Stimulated activated naive B cell treated with anti-CD40 and anti-IgM and Interleukin-4, amounts not matched to agents 10 μg/mL and 1 μg/mL and 100 μg/mL, for 72 hours (primary cell): ENCODE measurements around the gene ROBO1.

ENCODE experiments used
- ATAC-seq, 2 donors: fragments of 150-1000 bp; cut with Tn5 transposase; replicated peaks; 2 replicates each; pipeline ENCODE4 v1.10.0; 2021; ENCODE audit warnings: moderate library complexity in 1 of 2
- DNase-seq: peaks from one replicate; pipeline ENCODE4 v3.0.0; 2021
- H3K27ac Mint-ChIP-seq: one replicate; pipeline ENCODE4 v1.8.0; 2022; ENCODE audit warnings: mild to moderate bottlenecking, mixed read lengths
- H3K27me3 Mint-ChIP-seq, 2 donors: one replicate each; pipeline ENCODE4 v1.8.0; 2022; ENCODE audit warnings: mixed read lengths in 2 of 2
- H3K36me3 Mint-ChIP-seq, 2 donors: one replicate each; pipeline ENCODE4 v1.8.0; 2022; ENCODE audit warnings: mixed read lengths in 2 of 2, mild to moderate bottlenecking in 1 of 2
- H3K4me1 Mint-ChIP-seq, 2 donors: one replicate each; pipeline ENCODE4 v1.8.0; 2022; ENCODE audit warnings: mixed read lengths in 2 of 2, mild to moderate bottlenecking in 1 of 2
- H3K4me3 Mint-ChIP-seq, 2 donors: one replicate each; pipeline ENCODE4 v1.8.0; 2022; ENCODE audit warnings: mild to moderate bottlenecking in 2 of 2, mixed read lengths in 2 of 2, moderate library complexity in 1 of 2
- H3K9me3 Mint-ChIP-seq, 2 donors: one replicate each; pipeline ENCODE4 v1.8.0; 2022; ENCODE audit warnings: mixed read lengths in 2 of 2, mild to moderate bottlenecking in 1 of 2

Gene ROBO1

GRCh38 chr3:79651536-79652065 is 116.2 kb downstream of the ROBO1 start:
- no peaks in the 10 kb centered on the region for H3K27me3 Mint-ChIP-seq
- no peak for ATAC-seq
- no peak overlapping the region for H3K27ac Mint-ChIP-seq
- no peak for DNase-seq
- peaks cover 0 to 4% of the 10 kb centered on the region in 2 donors for H3K9me3 Mint-ChIP-seq
- H3K36me3 Mint-ChIP-seq = no peaks in the 10 kb centered on the region
- no peaks in the 10 kb centered on the region for H3K4me1 Mint-ChIP-seq
- H3K4me3 Mint-ChIP-seq = no peak overlapping the region

- H3K4me1 Mint-ChIP-seq = no peaks in the 10 kb centered on the region
- H3K27me3 Mint-ChIP-seq = no peaks in the 10 kb centered on the region
- ATAC-seq = no peak
- H3K27ac Mint-ChIP-seq = no peak overlapping the region
- DNase-seq = no peak
- no peak overlapping the region for H3K4me3 Mint-ChIP-seq
- H3K36me3 Mint-ChIP-seq = no peaks in the 10 kb centered on the region
- peaks cover 4 to 7% of the 10 kb centered on the region in 2 donors for H3K9me3 Mint-ChIP-seq
These were observed 127.9 kb downstream of the ROBO1 start for GRCh38 chr3:79639855-79640254.

- H3K4me1 Mint-ChIP-seq = no peaks in the 10 kb centered on the region
These were observed 131.4 kb downstream of the ROBO1 start for GRCh38 chr3:79636372-79636771.

GRCh38 chr3:79632842-79633241 is 135.0 kb downstream of the ROBO1 start:
- ATAC-seq (no peak), DNase-seq (no peak)
- Mint-ChIP-seq H3K27ac (no peak overlapping the region), H3K9me3 (peaks cover 2 to 15% of the 10 kb centered on the region in 2 donors), H3K27me3 (no peaks in the 10 kb centered on the region), H3K4me1 (no peaks in the 10 kb centered on the region), H3K4me3 (no peak overlapping the region), H3K36me3 (no peaks in the 10 kb centered on the region)

More at GRCh38 chr3:79636372-79636771, 131.4 kb downstream of the ROBO1 start:
- Mint-ChIP-seq H3K4me3 (no peak overlapping the region), H3K9me3 (peaks cover 0 to 9% of the 10 kb centered on the region in 2 donors), H3K27me3 (no peaks in the 10 kb centered on the region), H3K27ac (no peak overlapping the region), H3K36me3 (no peaks in the 10 kb centered on the region)
- no peak for ATAC-seq
- DNase-seq = no peak

- Mint-ChIP-seq H3K4me3 (no peak overlapping the region), H3K27ac (no peak overlapping the region), H3K9me3 (peaks cover 23 to 40% of the 10 kb centered on the region in 2 donors), H3K27me3 (no peaks in the 10 kb centered on the region), H3K4me1 (no peaks in the 10 kb centered on the region), H3K36me3 (no peaks in the 10 kb centered on the region)
- DNase-seq (no peak), ATAC-seq (no peak)
These were observed 148.9 kb downstream of the ROBO1 start for GRCh38 chr3:79618883-79619282.

GRCh38 chr3:79606414-79606813 is 161.4 kb downstream of the ROBO1 start:
- peaks cover 3 to 9% of the 10 kb centered on the region in 2 donors for H3K9me3 Mint-ChIP-seq
- no peak for DNase-seq
- H3K4me3 Mint-ChIP-seq = no peak overlapping the region
- no peak for ATAC-seq
- H3K27ac Mint-ChIP-seq = no peak overlapping the region
- no peaks in the 10 kb centered on the region for H3K36me3 Mint-ChIP-seq
- H3K27me3 Mint-ChIP-seq = no peaks in the 10 kb centered on the region
- no peaks in the 10 kb centered on the region for H3K4me1 Mint-ChIP-seq

GRCh38 chr3:79604681-79605080 is 163.1 kb downstream of the ROBO1 start:
- no peak for ATAC-seq
- Mint-ChIP-seq H3K27me3 (no peaks in the 10 kb centered on the region), H3K9me3 (peaks cover 3 to 7% of the 10 kb centered on the region in 2 donors), H3K4me3 (no peak overlapping the region), H3K36me3 (no peaks in the 10 kb centered on the region), H3K27ac (no peak overlapping the region), H3K4me1 (no peaks in the 10 kb centered on the region)
- no peak for DNase-seq

- H3K36me3 Mint-ChIP-seq = no peaks in the 10 kb centered on the region
- H3K27ac Mint-ChIP-seq = no peak overlapping the region
- H3K27me3 Mint-ChIP-seq = no peaks in the 10 kb centered on the region
- ATAC-seq (no peak), DNase-seq (no peak)
- H3K9me3 Mint-ChIP-seq = peaks cover 3 to 4% of the 10 kb centered on the region in 2 donors
- no peaks in the 10 kb centered on the region for H3K4me1 Mint-ChIP-seq
- H3K4me3 Mint-ChIP-seq = no peak overlapping the region
These were observed 165.4 kb downstream of the ROBO1 start for GRCh38 chr3:79602385-79602784.

GRCh38 chr3:79598594-79598993 is 169.2 kb downstream of the ROBO1 start:
- DNase-seq = no peak
- no peaks in the 10 kb centered on the region for H3K4me1 Mint-ChIP-seq
- no peaks in the 10 kb centered on the region for H3K36me3 Mint-ChIP-seq
- no peaks in the 10 kb centered on the region for H3K9me3 Mint-ChIP-seq
- ATAC-seq = no peak
- H3K27ac Mint-ChIP-seq = no peak overlapping the region
- H3K4me3 Mint-ChIP-seq = no peak overlapping the region
- H3K27me3 Mint-ChIP-seq = no peaks in the 10 kb centered on the region

GRCh38 chr3:79597709-79598108 is 170.1 kb downstream of the ROBO1 start:
- Mint-ChIP-seq H3K27ac (no peak overlapping the region), H3K27me3 (no peaks in the 10 kb centered on the region), H3K4me3 (no peak overlapping the region), H3K4me1 (no peaks in the 10 kb centered on the region), H3K9me3 (no peaks in the 10 kb centered on the region), H3K36me3 (no peaks in the 10 kb centered on the region)
- no peak for ATAC-seq
- DNase-seq = no peak

- no peaks in the 10 kb centered on the region for H3K36me3 Mint-ChIP-seq
- no peak overlapping the region for H3K4me3 Mint-ChIP-seq
- no peaks in the 10 kb centered on the region for H3K27me3 Mint-ChIP-seq
- ATAC-seq (no peak), DNase-seq (no peak)
- no peaks in the 10 kb centered on the region for H3K4me1 Mint-ChIP-seq
- H3K27ac Mint-ChIP-seq = no peak overlapping the region
- H3K9me3 Mint-ChIP-seq = no peaks in the 10 kb centered on the region
These were observed 180.6 kb downstream of the ROBO1 start for GRCh38 chr3:79587150-79587549.

- no peak overlapping the region for H3K27ac Mint-ChIP-seq
- H3K36me3 Mint-ChIP-seq = no peaks in the 10 kb centered on the region
- no peak overlapping the region for H3K4me3 Mint-ChIP-seq
- DNase-seq (no peak), ATAC-seq (no peak)
- H3K9me3 Mint-ChIP-seq = no peaks in the 10 kb centered on the region
- no peaks in the 10 kb centered on the region for H3K4me1 Mint-ChIP-seq
- H3K27me3 Mint-ChIP-seq = no peaks in the 10 kb centered on the region
These were observed 181.6 kb downstream of the ROBO1 start for GRCh38 chr3:79586232-79586631.

- Mint-ChIP-seq H3K27me3 (no peaks in the 10 kb centered on the region), H3K9me3 (no peaks in the 10 kb centered on the region), H3K27ac (no peak overlapping the region), H3K4me1 (no peaks in the 10 kb centered on the region), H3K4me3 (no peak overlapping the region), H3K36me3 (no peaks in the 10 kb centered on the region)
- no peak for ATAC-seq
- DNase-seq = no peak
These were observed 194.9 kb downstream of the ROBO1 start for GRCh38 chr3:79572930-79573329.

GRCh38 chr3:79568938-79569337 is 198.9 kb downstream of the ROBO1 start:
- Mint-ChIP-seq H3K27me3 (no peaks in the 10 kb centered on the region), H3K4me3 (no peak overlapping the region), H3K27ac (no peak overlapping the region), H3K9me3 (peaks cover 0 to 4% of the 10 kb centered on the region in 2 donors), H3K36me3 (no peaks in the 10 kb centered on the region), H3K4me1 (no peaks in the 10 kb centered on the region)
- DNase-seq (no peak), ATAC-seq (no peak)

GRCh38 chr3:79564192-79564591 is 203.6 kb downstream of the ROBO1 start:
- ATAC-seq (no peak), DNase-seq (no peak)
- Mint-ChIP-seq H3K36me3 (no peaks in the 10 kb centered on the region), H3K4me3 (no peak overlapping the region), H3K27ac (no peak overlapping the region), H3K27me3 (no peaks in the 10 kb centered on the region), H3K9me3 (peaks cover 0 to 4% of the 10 kb centered on the region in 2 donors), H3K4me1 (no peaks in the 10 kb centered on the region)

- Mint-ChIP-seq H3K27ac (no peak overlapping the region), H3K36me3 (no peaks in the 10 kb centered on the region), H3K4me1 (no peaks in the 10 kb centered on the region), H3K9me3 (no peaks in the 10 kb centered on the region), H3K27me3 (no peaks in the 10 kb centered on the region), H3K4me3 (no peak overlapping the region)
- ATAC-seq (no peak), DNase-seq (no peak)
These were observed 207.1 kb downstream of the ROBO1 start for GRCh38 chr3:79560698-79561097.
